H1 (cell line): Measurements from ENCODE around the gene CD1B. TPM values are rescaled to one million over a fixed set of nuclear protein-coding genes. Genes with fewer than 3 reads are reported as not detected.

ENCODE experiments used
- ATF2 ChIP-seq: IDR thresholded peaks from 2 replicates; pipeline ENCODE4 v1.6.1; 2012; ENCODE audit warnings: low read length, inconsistent platforms
- CEBPB ChIP-seq: IDR thresholded peaks from 2 replicates; pipeline ENCODE4 v1.6.1; 2012; ENCODE audit warnings: low read depth, low read length
- CHD7 ChIP-seq: fragments of 300-600 bp; sonication (generic); IDR thresholded peaks from 2 replicates; pipeline ENCODE4 v1.7.1; 2012; ENCODE audit warnings: low read length, moderate library complexity, mild to moderate bottlenecking, inconsistent platforms; ENCODE audit not compliant: insufficient replicate concordance
- HDAC6 ChIP-seq: IDR thresholded peaks from one replicate; pipeline ENCODE4 v1.7.1; 2012; ENCODE audit warnings: low read depth, mild to moderate bottlenecking, inconsistent platforms, low read length, moderate library complexity
- RAD21 ChIP-seq, 2 experiments: IDR thresholded peaks in 1 of 2; conservative IDR thresholded peaks in 1 of 2; 2 replicates each; pipeline ENCODE4 v1.6.1; 2011; ENCODE audit warnings: low read depth in 2 of 2, low read length in 2 of 2, improper control_type of control experiment in 1 of 2, inconsistent platforms in 1 of 2, mild to moderate bottlenecking in 1 of 2, moderate library complexity in 1 of 2
- RBBP5 ChIP-seq: IDR thresholded peaks from 2 replicates; pipeline ENCODE4 v1.7.1; 2012; ENCODE audit warnings: low read depth, mild to moderate bottlenecking, inconsistent platforms, low read length, moderate library complexity, borderline replicate concordance
- SAP30 ChIP-seq: fragments of 300-600 bp; sonication (generic); IDR thresholded peaks from 2 replicates; pipeline ENCODE4 v1.7.1; 2012; ENCODE audit warnings: low read length, moderate library complexity, mild to moderate bottlenecking, inconsistent platforms; ENCODE audit not compliant: insufficient read depth, insufficient replicate concordance
- SRF ChIP-seq: IDR thresholded peaks from 2 replicates; pipeline ENCODE4 v1.6.1; 2011; ENCODE audit warnings: mild to moderate bottlenecking, low read depth, low read length, moderate library complexity
- polyA plus RNA-seq, 7 experiments: library from polyadenylated mRNA; depleted of rRNA in 3 of 7; stranded (reverse) in 5 of 7; unstranded in 2 of 7; fragments of >200 nt in 5 of 7; fragments of 200-250 nt in 2 of 7; gene quantifications; 1 replicate in 5 of 7; 2 replicates in 1 of 7; 4 replicates in 1 of 7; pipeline versions ENCODE4 v1.2.1 to v1.2.3, GENCODE V29; 2011 to 2013; ENCODE audit warnings: missing spikeins in 2 of 7, mixed read lengths in 2 of 7
- total RNA-seq: library from RNA; stranded (reverse); fragmentation: NEBNext Ultra II Directional; extraction: Animal tissue kit (Norgen Biotek cat#: 25700); gene quantifications from 2 replicates; pipeline ENCODE4 v1.2.1, GENCODE V29; 2021

The CD1B gene
- total and polyA plus RNA-seq, 2 of the 8 experiments (the other 6 are each of a cell fraction or from before 2014, with no cell fraction given) = not detected

- no peak for TF ChIP-seq CHD7
- TF ChIP-seq ATF2 = no peak
- TF ChIP-seq CEBPB = no peak
- no peak for TF ChIP-seq SAP30
- TF ChIP-seq SRF = no peak
- no peak for TF ChIP-seq HDAC6
- no peak for TF ChIP-seq RAD21 (IDR thresholded peaks at IDR 0.05 in 1 of 2, conservative IDR thresholded peaks at IDR 0.05 in 1 of 2; ENCODE audit: low read depth in 2 of 2, low read length in 2 of 2)
- no peak for TF ChIP-seq RBBP5
These were observed 3.8 kb upstream of the CD1B start (continued) for GRCh38 chr1:158335213-158335532.
